Measurements from ENCODE around the gene CFAP57. TPM values are rescaled to one million over a fixed set of nuclear protein-coding genes. Genes with fewer than 3 reads are reported as not detected.

The CFAP57 gene
- total and polyA plus RNA-seq, 2 experiments from 2014 or later = 0.09 TPM; not detected in 1

- H3K36me3 ChIP-seq = no peaks in the 10 kb centered on the region
- H3K27me3 ChIP-seq = no peaks in the 10 kb centered on the region
- H3K9me3 ChIP-seq (ENCODE audit: low read depth) = no peaks in the 10 kb centered on the region
- H3K4me3 ChIP-seq = no peak overlapping the region
- H3K27ac ChIP-seq = no peak overlapping the region
- DNase-seq (ENCODE audit: low read depth in 1 of 2, low spot score in 1 of 2) = no peak
- H3K4me1 ChIP-seq (ENCODE audit: low read depth) = peaks cover 13% of the 10 kb centered on the region
- TF ChIP-seq, protein P1, sequence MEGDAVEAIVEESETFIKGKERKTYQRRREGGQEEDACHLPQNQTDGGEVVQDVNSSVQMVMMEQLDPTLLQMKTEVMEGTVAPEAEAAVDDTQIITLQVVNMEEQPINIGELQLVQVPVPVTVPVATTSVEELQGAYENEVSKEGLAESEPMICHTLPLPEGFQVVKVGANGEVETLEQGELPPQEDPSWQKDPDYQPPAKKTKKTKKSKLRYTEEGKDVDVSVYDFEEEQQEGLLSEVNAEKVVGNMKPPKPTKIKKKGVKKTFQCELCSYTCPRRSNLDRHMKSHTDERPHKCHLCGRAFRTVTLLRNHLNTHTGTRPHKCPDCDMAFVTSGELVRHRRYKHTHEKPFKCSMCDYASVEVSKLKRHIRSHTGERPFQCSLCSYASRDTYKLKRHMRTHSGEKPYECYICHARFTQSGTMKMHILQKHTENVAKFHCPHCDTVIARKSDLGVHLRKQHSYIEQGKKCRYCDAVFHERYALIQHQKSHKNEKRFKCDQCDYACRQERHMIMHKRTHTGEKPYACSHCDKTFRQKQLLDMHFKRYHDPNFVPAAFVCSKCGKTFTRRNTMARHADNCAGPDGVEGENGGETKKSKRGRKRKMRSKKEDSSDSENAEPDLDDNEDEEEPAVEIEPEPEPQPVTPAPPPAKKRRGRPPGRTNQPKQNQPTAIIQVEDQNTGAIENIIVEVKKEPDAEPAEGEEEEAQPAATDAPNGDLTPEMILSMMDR (IDR thresholded peaks at IDR 0.05; ENCODE audit: low read depth, low read length) = no peak
Observed at GRCh38 chr1:43140583-43140982, 31.5 kb upstream of the CFAP57 start.

GRCh38 chr1:43143441-43143888 is 28.7 kb upstream of the CFAP57 start:
- H3K36me3 ChIP-seq = no peaks in the 10 kb centered on the region
- TF ChIP-seq, protein P1 (IDR thresholded peaks at IDR 0.05; ENCODE audit: low read depth, low read length) = peak; percentile 31
- peak in 1 of 2 donors; percentile 7 for DNase-seq (ENCODE audit: low read depth in 1 of 2, low spot score in 1 of 2)
- no peak overlapping the region for H3K4me3 ChIP-seq
- H3K9me3 ChIP-seq (ENCODE audit: low read depth) = no peaks in the 10 kb centered on the region
- H3K4me1 ChIP-seq (ENCODE audit: low read depth) = no peaks in the 10 kb centered on the region
- no peaks in the 10 kb centered on the region for H3K27me3 ChIP-seq
- H3K27ac ChIP-seq = no peak overlapping the region

GRCh38 chr1:43144237-43144636 is 27.9 kb upstream of the CFAP57 start:
- H3K27me3 ChIP-seq = no peaks in the 10 kb centered on the region
- DNase-seq (ENCODE audit: low read depth in 1 of 2, low spot score in 1 of 2) = peak in 1 of 2 donors; percentile 74
- H3K9me3 ChIP-seq (ENCODE audit: low read depth) = no peaks in the 10 kb centered on the region
- TF ChIP-seq, protein P1 (IDR thresholded peaks at IDR 0.05; ENCODE audit: low read depth, low read length) = no peak
- no peak overlapping the region for H3K27ac ChIP-seq
- H3K4me3 ChIP-seq = no peak overlapping the region
- H3K36me3 ChIP-seq = no peaks in the 10 kb centered on the region
- no peaks in the 10 kb centered on the region for H3K4me1 ChIP-seq (ENCODE audit: low read depth)

DNA sequence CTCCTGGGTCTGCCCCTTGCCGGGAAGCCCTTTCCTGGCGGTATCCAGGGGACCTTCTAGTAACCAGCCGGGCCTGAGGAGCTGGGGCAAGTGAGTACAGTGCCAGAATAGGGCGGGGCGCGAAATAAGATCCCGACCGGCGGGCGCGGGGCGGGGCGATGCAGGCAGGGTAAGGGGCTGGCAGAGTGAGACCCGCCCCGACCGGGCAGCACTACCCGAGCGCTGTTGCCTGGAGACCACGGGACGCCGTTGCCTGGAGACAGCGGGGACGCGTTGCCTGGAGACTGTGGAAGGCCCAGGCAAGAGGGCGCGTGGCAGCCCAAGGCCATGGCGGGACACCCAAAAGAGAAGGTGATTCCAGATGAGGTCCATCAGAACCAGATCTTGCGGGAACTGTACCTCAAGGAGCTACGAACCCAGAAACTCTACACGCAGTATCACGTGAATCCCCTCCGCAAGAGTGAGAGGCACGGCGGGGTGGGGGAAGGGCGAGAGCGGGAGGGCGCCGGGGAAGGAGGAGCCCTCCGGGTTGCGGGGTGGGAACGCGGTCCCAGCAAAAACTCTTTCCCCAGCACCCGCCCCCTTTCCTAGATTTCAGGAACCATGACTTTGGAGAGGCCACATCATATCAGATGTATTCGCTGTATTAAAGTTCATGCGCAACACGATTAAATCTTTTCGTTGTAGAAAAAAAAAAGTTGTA is 24.4 kb upstream of the CFAP57 start:
- no peaks in the 10 kb centered on the region for H3K4me1 ChIP-seq (ENCODE audit: low read depth)
- peak; percentile 82 to 96 for DNase-seq (ENCODE audit: low read depth in 1 of 2, low spot score in 1 of 2)
- H3K9me3 ChIP-seq (ENCODE audit: low read depth) = no peaks in the 10 kb centered on the region
- TF ChIP-seq, protein P1 (IDR thresholded peaks at IDR 0.05; ENCODE audit: low read depth, low read length) = no peak
- no peaks in the 10 kb centered on the region for H3K27me3 ChIP-seq
- peak overlapping the region; percentile 35 for H3K4me3 ChIP-seq
- no peaks in the 10 kb centered on the region for H3K36me3 ChIP-seq
- peak overlapping the region; percentile 43 for H3K27ac ChIP-seq

- no peaks in the 10 kb centered on the region for H3K4me1 ChIP-seq (ENCODE audit: low read depth)
- TF ChIP-seq, protein P1 (IDR thresholded peaks at IDR 0.05; ENCODE audit: low read depth, low read length) = no peak
- no peak overlapping the region for H3K27ac ChIP-seq
- no peak for DNase-seq (ENCODE audit: low read depth in 1 of 2, low spot score in 1 of 2)
- H3K36me3 ChIP-seq = no peaks in the 10 kb centered on the region
- H3K4me3 ChIP-seq = no peak overlapping the region
- H3K9me3 ChIP-seq (ENCODE audit: low read depth) = no peaks in the 10 kb centered on the region
- H3K27me3 ChIP-seq = no peaks in the 10 kb centered on the region
Observed at GRCh38 chr1:43149889-43150288, 22.2 kb upstream of the CFAP57 start.

Measured in cardiac muscle cell (in vitro differentiated cells and primary cell).